Measurements from ENCODE around the gene RAB18. TPM values are rescaled to one million over a fixed set of nuclear protein-coding genes. Genes with fewer than 3 reads are reported as not detected.
A peak's percentile ranks its signal among the peaks of the same experiment; 100 is the strongest.

The RAB18 gene
- total and polyA plus RNA-seq, 9 of the 15 experiments (the other 6 are each of a cell fraction or from before 2014, with no cell fraction given) = 10.5 to 46.3 (median 32.5) TPM

DNA sequence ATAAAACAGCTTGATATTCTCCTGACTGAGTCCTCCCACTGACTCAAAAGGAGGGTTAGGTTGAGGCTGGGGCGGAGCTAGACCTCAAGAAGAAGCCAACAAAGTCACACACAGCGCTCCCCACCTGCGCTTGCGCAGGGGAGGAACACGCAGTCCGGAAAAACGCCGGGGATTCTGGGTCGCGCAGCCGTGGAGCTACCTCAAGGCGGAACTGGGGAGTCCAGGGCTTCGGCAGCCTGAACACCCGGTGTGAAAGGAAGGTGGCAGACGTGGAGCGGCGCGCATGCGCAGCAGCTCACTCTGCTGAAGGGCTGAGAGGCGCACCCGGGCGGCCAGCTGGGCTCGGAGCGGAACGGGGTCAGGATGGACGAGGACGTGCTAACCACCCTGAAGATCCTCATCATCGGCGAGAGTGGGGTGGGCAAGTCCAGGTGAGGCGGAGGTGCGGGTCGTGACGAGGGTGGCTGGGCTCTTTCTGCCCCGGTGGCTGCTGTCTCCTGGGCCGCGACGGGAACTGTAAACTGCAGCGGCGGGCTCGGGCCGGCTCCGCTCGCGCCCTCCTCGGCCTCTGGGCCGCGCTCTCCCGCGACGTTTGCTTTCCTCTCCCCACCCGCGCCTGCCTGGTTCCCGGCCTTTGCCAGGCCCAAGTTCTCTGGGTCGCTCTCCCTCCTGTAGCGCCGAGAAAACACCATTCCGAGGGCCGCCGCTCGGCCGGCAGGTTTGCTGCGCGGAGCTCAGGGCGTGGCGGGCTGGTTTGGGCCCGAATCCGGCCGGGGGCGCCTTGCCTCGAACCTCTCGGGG is at the start of gene RAB18 (continued):
- TF ChIP-seq, protein P1, sequence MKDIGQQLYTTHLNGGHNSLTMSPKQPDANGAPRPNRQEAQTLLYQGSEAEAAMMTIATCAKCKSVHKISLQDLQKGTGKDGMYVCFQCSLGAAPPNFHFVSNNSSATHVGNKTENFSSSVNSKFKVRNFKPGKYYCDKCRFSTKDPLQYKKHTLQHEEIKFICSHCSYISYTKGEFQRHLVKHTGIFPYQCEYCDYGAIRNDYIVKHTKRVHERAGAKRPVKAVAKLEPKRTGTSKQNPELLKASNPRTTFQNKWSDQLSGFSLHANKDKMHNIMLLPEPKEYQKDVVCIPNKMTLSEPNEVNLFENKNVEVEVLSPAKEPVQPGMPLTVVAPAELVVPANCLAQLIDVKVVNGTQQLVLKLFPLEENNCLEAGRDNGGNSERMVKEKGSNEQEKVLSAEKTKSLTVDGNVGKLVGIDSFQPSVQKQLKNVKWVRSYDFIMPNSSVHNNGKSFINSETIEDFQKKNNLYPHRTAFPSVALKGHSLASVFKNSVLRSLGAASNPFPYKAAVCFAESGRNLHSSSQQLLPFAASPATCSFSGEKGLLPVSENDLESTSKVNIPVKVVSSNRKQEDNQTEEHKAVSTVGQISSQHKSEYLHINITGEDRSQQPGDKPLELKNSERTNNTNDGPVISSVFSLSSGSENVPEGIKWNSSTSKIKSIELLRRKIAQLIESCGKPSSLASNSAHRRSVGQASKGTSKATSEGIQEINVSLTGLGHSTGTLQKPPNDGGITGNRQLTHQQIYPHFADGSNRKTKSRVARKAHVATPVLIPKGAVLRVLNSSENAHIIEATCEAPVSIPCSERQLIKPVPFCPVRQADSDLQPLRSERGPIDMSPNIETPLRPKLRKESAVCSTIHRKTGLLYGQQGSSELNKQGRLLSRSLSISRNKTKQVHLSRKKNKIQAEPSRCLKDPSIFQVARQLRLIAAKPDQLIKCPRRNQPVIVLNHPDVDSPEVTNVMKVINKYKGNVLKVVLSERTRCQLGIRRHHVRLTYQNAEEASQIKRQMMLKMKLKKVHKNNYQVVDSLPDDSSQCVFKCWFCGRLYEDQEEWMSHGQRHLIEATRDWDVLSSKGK (CRISPR knock-in tag; IDR thresholded peaks at IDR 0.05) = no peak
- TF ChIP-seq ZKSCAN1 (IDR thresholded peaks at IDR 0.05; ENCODE audit: low read depth, low read length) (peak; percentile 62; the same call in 1 of the 2 replicates), SUPT5H (IDR thresholded peaks at IDR 0.05) (peak; percentile 92), BHLHE40 (IDR thresholded peaks at IDR 0.05; ENCODE audit: low read length) (0 out of 2 replicates have a peak, but pooled peaks have one; percentile 14), NFRKB (IDR thresholded peaks at IDR 0.05; ENCODE audit: low read depth) (no peak), NR2C2 (CRISPR knock-in tag; IDR thresholded peaks at IDR 0.05) (no peak), NR2C2 (tag; IDR thresholded peaks at IDR 0.05) (no peak; the same call in 1 of the 2 replicates), BCOR (IDR thresholded peaks at IDR 0.05) (peak; percentile 44; the same call in 1 of the 2 replicates), PHB (CRISPR knock-in tag; IDR thresholded peaks at IDR 0.05) (no peak), ZNF133 (CRISPR knock-in tag; IDR thresholded peaks at IDR 0.05) (no peak), ZNF217 (CRISPR knock-in tag; IDR thresholded peaks at IDR 0.05) (no peak), ZC3H11A (IDR thresholded peaks at IDR 0.05; ENCODE audit: low read depth, low read length) (peak; percentile 90; the same call in 1 of the 2 replicates), TRIM24 (IDR thresholded peaks at IDR 0.05) (peak in 1 of 2 experiments; percentile 98; a peak in 2 of 4 replicates), ARID2 (IDR thresholded peaks at IDR 0.05) (no peak), ZNF184 (CRISPR knock-in tag; IDR thresholded peaks at IDR 0.05) (no peak), ZBTB7A (IDR thresholded peaks at IDR 0.05; ENCODE audit: borderline replicate concordance, control insufficient read depth, low read depth, low read length) (peak; percentile 20; the same call in 1 of the 2 replicates), KLF6 (CRISPR knock-in tag; IDR thresholded peaks at IDR 0.05; ENCODE audit: borderline replicate concordance) (no peak), RBFOX2 (IDR thresholded peaks at IDR 0.05; ENCODE audit: low read depth, low read length) (peak; percentile 93), HMGN3 (IDR thresholded peaks at IDR 0.05; ENCODE audit: borderline replicate concordance, extremely low read depth, insufficient read length, low read depth, low read length) (peak; percentile 77), SIX5 (IDR thresholded peaks at IDR 0.05; ENCODE audit: borderline replicate concordance in 1 of 2, insufficient read depth in 1 of 2, low read depth in 1 of 2, low read length in 2 of 2) (peak; percentile 30 to 41; a peak in 3 of 4 replicates), DIDO1 (tag; IDR thresholded peaks at IDR 0.05; ENCODE audit: low read depth) (peak; percentile 84), NBN (IDR thresholded peaks at IDR 0.05; ENCODE audit: low read depth) (0 out of 2 replicates have a peak, but pooled peaks have one; percentile 23)
- TF ChIP-seq, protein P2, sequence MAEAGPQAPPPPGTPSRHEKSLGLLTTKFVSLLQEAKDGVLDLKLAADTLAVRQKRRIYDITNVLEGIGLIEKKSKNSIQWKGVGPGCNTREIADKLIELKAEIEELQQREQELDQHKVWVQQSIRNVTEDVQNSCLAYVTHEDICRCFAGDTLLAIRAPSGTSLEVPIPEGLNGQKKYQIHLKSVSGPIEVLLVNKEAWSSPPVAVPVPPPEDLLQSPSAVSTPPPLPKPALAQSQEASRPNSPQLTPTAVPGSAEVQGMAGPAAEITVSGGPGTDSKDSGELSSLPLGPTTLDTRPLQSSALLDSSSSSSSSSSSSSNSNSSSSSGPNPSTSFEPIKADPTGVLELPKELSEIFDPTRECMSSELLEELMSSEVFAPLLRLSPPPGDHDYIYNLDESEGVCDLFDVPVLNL (CRISPR knock-in tag; IDR thresholded peaks at IDR 0.05; ENCODE audit: low read depth) = 0 out of 2 replicates have a peak, but pooled peaks have one; percentile 19
- TF ChIP-seq, protein P3, sequence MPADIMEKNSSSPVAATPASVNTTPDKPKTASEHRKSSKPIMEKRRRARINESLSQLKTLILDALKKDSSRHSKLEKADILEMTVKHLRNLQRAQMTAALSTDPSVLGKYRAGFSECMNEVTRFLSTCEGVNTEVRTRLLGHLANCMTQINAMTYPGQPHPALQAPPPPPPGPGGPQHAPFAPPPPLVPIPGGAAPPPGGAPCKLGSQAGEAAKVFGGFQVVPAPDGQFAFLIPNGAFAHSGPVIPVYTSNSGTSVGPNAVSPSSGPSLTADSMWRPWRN (IDR thresholded peaks at IDR 0.05; ENCODE audit: low read depth) = no peak

Measured in K562 (cell line).